HEK293T (cell line): ENCODE results near the gene TEK.

ENCODE experiments used
- ARNT ChIP-seq: fragments of 450-650 bp; IDR thresholded peaks from 2 replicates; pipeline ENCODE4 v1.6.1; 2017; ENCODE audit warnings: mild to moderate bottlenecking
- BHLHE40 ChIP-seq: fragments of 450-650 bp; IDR thresholded peaks from 2 replicates; pipeline ENCODE4 v1.6.1; 2016; ENCODE audit warnings: mild to moderate bottlenecking, moderate library complexity, borderline replicate concordance
- CTBP1 ChIP-seq: fragments of 450-650 bp; IDR thresholded peaks from 2 replicates; pipeline ENCODE4 v1.6.1; 2016; ENCODE audit warnings: borderline replicate concordance
- ELF4 ChIP-seq: fragments of 450-650 bp; IDR thresholded peaks from 2 replicates; pipeline ENCODE4 v1.6.1; 2017; ENCODE audit warnings: antibody characterized with exemption
- FOXA1 ChIP-seq: fragments of 450-650 bp; IDR thresholded peaks from 2 replicates; pipeline ENCODE4 v1.6.1; 2016; ENCODE audit warnings: mild to moderate bottlenecking
- FOXK2 ChIP-seq: fragments of 450-650 bp; IDR thresholded peaks from 2 replicates; pipeline ENCODE4 v1.6.1; 2016; ENCODE audit warnings: mild to moderate bottlenecking
- FOXM1 ChIP-seq: fragments of 450-650 bp; IDR thresholded peaks from 2 replicates; pipeline ENCODE4 v1.6.1; 2017; ENCODE audit warnings: mild to moderate bottlenecking, borderline replicate concordance
- HDGF ChIP-seq: fragments of 450-650 bp; IDR thresholded peaks from 2 replicates; pipeline ENCODE4 v1.6.1; 2017; ENCODE audit warnings: antibody characterized with exemption, borderline replicate concordance
- L3MBTL2 ChIP-seq: fragments of 450-650 bp; conservative IDR thresholded peaks from 2 replicates; pipeline ENCODE4 v1.6.1; 2016; ENCODE audit warnings: mild to moderate bottlenecking
- NFRKB ChIP-seq: fragments of 450-650 bp; IDR thresholded peaks from 2 replicates; pipeline ENCODE4 v1.6.1; 2016; ENCODE audit warnings: mild to moderate bottlenecking, moderate library complexity
- PKNOX1 ChIP-seq: fragments of 450-650 bp; IDR thresholded peaks from 2 replicates; pipeline ENCODE4 v1.6.1; 2016
- SUZ12 ChIP-seq: fragments of 450-650 bp; IDR thresholded peaks from 2 replicates; pipeline ENCODE4 v1.6.1; 2016; ENCODE audit warnings: mild to moderate bottlenecking
- TARDBP ChIP-seq: fragments of 450-650 bp; IDR thresholded peaks from 2 replicates; pipeline ENCODE4 v1.6.1; 2016
- ZNF384 ChIP-seq: fragments of 450-650 bp; IDR thresholded peaks from 2 replicates; pipeline ENCODE4 v1.6.1; 2016

- TF ChIP-seq TARDBP = no peak
- TF ChIP-seq PKNOX1 = no peak
- no peak for TF ChIP-seq BHLHE40
- TF ChIP-seq FOXA1 = no peak
- TF ChIP-seq L3MBTL2 = no peak
- TF ChIP-seq ZNF384 = no peak
- TF ChIP-seq FOXM1 = no peak
- TF ChIP-seq ARNT = no peak
- TF ChIP-seq NFRKB = no peak
- no peak for TF ChIP-seq ELF4
- no peak for TF ChIP-seq CTBP1
- no peak for TF ChIP-seq SUZ12
- no peak for TF ChIP-seq HDGF
- TF ChIP-seq FOXK2 = no peak
Observed at GRCh38 chr9:27131731-27132130, 22.7 kb downstream of the TEK start.
